Stimulated activated naive CD8-positive, alpha-beta T cell treated with anti-CD3 and anti-CD28 coated beads, Interleukin-15, Interleukin-2, amounts not matched to agents 100 U/mL and 50 U/mL, for 24 hours (primary cell): ENCODE data around the gene TRIM44.

ENCODE experiments used
- ATAC-seq: fragments of 150-1000 bp; cut with Tn5 transposase; one replicate; pipeline ENCODE4 v1.10.0; 2021
- DNase-seq: peaks from one replicate; pipeline ENCODE4 v3.0.0; 2021

TRIM44 gene

DNA sequence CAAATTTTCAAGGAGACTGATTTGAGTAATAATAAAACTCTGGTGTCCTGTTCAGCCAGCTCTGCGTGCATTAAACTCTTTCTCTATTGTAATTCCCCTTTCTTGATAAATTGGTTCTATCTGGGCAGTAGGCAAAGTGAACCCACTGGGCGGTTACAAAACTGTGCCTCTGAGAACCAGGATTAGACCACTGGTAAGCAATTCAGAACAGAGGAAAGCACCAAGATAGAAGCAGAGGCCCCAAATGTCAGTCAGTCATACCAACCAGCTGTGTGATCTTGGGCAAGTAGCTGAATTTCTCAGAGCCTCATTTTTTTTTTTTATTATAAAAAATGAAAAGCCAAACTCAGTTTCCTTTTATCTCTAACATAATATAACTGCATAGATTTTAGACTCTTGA, 54.9 kb downstream of the TRIM44 start:
- ATAC-seq (no peak), DNase-seq (no peak)

DNA sequence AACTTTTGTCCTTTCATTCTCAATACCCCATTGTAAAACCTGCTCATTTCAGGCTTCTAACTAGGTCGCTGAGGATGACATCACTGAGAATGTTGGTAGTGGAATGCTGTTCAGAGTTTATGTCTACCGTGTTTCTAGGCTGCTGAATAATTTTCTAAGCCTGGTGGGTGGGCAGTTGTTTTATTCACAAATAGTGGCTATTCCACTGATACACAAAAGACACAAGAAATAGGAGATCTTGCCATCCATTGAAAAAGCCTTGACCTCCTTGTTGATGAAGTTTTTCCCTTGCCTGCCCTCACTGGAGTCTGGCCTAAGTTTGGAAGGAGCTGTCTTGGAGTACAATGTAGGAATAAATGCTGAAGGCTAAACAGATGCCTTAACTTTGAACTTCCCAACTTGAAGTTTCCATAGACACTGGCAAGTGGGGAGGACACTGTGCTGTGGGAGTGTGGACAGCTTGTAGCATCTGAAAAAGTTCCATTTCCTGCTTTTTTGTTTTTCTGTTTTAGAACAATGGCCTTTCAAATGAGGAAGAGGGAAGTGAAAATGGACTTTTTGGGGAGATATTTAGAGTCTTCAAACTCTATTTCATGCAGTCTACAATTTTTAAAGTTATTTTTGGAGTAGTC, 59.2 kb downstream of the TRIM44 start:
- DNase-seq (no peak), ATAC-seq (no peak)

DNA sequence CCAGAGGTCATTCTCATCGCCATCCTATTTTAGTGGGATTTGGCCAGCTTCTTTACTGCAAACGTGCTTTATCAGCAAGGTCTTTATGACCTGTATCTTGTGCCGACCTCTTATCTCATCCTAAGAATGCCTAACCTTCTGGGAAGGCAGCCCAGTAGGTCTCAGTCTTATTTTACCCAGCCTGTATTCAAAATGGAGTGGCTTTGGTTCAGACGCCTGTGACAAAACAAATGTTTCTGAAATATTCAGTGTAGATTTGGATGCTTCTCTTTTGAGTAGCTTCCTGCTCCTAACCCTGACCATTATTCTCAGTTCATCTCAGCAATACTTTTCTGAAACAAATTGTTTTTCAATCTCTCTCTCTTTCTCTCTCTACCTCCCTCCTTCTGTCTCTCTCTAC, 60.1 kb downstream of the TRIM44 start:
- ATAC-seq, result no peak
- DNase-seq, result no peak

DNA sequence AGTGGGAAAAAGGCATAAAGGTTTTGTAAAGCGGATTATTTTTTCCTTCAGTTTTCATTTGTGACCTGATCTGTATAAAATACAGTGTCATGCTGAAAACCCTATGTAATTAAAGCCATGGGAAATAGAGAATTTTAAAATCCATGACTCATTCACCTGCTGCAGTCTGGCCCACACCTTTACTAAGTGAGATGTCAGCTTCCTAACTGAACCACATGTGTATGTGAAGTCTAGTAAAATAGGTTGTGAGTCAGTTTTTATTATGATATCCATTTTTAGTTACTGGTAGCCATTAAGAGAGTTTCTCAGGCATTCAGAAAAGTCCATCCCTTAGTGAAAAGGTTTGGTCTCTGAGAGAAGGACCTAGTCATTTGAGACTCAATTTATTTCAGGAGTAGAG, 60.9 kb downstream of the TRIM44 start:
- ATAC-seq, result no peak

DNA sequence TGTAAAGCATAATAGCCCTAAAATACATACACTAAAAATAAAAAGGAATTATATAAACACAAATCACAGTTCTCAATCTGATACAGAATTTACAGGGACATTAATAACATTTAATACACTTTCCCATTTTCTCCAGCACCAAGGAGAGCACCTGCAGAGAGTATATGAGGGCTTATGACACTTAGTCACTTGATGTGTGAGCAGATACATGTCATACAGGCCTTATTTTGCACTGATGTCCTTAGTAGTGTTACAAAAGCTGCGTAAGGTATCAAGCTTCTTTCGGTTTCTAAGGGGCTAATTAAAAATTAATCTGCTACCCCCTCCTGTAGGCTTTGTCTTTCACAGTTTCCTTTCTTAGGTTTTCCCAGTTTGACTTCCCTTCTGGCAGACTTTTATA, 61.3 kb downstream of the TRIM44 start:
- ATAC-seq (no peak), DNase-seq (no peak)

More for the DNA sequence above, 60.9 kb downstream of the TRIM44 start:
- DNase-seq, result no peak

DNA sequence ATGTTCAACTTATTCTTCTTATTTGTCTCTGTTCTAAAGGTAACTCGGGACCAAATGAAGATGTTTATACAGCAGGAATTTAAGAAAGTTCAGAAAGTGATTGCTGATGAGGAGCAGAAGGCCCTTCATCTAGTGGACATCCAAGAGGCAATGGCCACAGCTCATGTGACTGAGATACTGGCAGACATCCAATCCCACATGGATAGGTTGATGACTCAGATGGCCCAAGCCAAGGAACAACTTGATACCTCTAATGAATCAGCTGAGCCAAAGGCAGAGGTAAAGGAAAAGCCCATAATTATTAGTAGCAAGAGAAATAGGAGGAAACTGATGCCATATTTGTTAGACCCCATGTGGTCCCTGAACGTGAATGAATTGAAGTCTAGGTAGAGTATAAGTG, 63.3 kb downstream of the TRIM44 start:
- DNase-seq, result no peak
- ATAC-seq, result no peak

DNA sequence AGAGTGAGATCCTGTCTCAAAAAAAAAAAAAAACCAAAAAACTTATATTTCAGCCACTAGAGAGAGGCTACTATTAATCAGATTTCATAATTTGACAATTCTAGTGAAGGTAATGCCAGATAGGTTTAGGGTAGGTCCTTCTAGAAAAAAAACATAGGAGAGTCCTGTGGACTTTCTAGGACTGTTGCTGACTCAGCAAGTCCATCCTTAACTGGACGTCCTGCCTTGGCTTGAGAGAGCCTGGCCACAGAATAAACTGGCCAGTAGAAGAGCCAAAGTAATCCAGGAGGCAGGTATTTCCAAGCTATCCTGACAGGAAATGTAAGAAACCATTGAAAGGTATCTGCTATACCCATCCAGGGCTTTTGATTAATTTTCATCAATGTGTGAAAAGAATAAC, 64.6 kb downstream of the TRIM44 start:
- ATAC-seq (no peak), DNase-seq (no peak)

DNA sequence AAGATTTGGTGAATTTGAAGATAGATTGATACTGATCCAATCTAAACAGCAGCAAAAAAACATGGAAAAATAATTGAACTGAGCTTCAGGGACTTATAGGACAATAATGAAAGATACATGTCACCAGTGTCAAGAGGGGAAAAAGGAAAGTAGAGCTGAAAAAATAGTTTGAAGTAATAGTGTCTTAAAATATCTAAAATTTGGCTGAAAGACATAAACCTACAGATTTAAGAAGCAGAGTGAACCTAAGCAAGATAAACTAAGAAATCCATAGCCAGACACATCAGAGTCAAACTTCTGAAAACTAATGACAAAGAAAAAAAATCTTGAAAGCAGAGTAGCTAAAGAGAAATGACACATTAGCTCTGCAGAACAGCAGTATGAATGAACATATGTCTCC, 67.7 kb downstream of the TRIM44 start:
- DNase-seq, result no peak
- no peak for ATAC-seq

DNA sequence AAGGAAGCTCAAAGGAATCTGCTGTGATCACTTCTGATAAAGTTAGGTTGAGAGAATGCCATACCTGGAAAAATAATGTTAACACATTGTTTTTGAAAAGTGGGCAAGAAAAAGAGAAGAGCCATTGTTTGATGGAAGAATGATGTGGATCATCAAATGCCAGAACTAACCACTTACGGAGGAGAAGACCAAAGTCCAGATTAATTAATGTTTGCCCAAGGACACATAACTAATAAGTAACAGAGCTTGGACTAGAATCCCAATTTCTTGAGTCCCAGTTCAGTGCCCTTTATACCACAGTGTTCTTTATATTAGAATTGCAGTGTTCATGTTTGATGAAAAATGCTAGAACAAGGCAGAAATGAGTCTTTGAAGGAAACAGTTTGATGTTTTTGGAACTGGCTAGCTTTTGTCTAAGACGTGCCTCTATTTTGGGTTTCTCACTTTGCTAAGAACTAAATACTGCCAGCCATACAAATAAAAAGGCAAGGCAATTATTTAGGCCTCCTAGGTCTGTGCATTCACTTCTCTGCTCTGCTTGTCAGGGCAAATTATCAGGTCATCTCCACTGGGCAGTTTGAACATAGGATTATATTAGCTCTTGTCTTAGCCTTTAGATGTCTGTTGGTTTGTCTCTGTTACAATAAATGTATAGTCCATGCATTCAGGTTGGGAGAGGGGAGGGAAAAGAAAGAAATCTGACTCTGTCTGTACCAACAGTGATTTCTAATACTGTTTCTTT, 72.3 kb downstream of the TRIM44 start:
- ATAC-seq (no peak), DNase-seq (no peak)

DNA sequence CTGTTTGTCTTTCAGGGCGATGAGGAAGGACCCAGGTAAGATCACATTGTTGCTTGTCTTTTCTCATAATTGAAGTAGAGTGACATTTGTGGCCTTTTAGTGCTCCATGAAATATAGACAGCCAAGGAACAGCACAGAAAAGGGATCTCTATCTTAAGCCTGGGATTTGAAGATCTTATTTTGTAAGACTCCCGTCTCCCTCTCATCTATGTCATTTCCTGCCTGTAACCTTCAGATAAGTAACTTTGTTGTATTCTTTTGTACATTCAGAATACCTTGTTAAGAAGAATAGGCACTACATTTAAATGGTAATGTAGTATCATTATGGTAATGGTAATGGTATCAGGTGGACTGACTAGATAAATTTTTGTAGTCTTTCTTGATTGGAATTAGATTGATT, 72.8 kb downstream of the TRIM44 start:
- no peak for DNase-seq
- ATAC-seq, result no peak

DNA sequence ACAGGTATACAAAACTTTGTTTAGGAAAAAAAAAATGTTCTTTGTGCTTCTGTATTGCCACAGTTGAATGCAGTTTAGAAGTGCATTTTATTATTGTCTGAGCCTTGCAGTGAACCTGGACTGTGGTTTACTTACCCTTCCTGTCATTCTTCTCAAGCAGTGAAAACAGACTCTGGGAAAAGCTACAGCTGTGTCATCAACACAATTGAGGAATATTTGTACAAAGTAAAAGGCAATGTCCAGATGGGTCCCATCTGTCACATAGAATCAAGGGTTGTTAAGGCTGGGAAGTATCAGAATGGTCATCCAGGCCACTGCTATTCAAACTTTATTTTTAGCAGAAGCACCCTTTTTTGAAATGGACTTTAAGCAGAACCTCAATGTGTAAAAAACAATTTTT, 73.3 kb downstream of the TRIM44 start:
- no peak for DNase-seq

DNA sequence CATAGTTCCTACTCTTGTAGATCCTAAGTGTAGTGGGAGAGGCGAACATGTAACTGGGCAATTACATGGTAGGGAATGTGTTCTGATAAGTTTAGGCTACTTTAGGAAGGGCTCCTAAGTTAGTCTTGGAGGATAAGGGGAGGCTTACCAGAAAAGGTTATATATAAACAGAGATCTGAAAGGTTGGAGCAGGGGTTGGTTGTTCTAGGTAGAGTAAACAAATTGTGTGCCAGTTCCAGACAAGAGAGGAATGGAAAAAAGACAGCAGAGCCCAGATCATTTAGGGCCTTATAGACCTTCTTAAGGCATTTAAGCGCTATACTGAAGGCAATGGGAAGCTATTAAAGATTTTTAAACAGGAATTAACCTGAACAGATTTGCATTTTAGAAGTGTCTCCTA, 74.4 kb downstream of the TRIM44 start:
- no peak for DNase-seq
- no peak for ATAC-seq

More for the DNA sequence above, 73.3 kb downstream of the TRIM44 start:
- no peak for ATAC-seq

DNA sequence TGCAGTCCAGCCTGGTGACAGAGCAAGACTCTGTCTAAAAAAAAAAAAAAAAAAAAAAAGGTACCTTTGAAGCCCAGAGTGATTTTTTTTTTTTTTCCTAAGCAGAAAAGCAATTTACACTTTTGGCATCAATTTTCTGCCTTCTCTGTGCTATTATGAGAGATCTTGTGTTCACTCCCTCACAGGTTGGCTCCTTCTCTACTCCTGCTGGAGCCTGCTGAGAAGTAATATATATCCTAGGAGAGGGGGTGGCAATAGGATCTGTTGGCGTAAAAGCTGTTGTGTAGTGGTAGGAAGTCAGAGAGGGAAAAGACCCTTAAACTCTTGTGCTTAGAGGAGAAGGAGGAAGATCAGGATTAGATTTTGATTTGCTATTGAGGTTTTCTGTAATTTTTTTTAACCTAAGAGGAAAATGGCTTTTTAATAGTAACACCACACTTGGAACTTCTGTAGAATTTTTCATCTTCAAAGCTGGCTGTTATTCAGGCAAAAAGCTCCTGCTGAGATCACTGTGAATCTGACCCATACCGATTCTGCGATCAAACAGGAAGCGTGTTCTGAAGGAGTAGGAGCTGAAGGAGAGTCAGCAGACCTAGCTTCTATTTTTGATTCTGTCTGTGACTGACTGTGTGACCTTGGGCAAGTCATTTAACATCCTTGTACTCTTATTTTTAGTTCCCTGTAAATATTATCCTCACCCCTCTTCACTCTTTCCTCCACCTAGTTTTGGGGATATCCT, 77.7 kb downstream of the TRIM44 start:
- no peak for ATAC-seq
- no peak for DNase-seq

DNA sequence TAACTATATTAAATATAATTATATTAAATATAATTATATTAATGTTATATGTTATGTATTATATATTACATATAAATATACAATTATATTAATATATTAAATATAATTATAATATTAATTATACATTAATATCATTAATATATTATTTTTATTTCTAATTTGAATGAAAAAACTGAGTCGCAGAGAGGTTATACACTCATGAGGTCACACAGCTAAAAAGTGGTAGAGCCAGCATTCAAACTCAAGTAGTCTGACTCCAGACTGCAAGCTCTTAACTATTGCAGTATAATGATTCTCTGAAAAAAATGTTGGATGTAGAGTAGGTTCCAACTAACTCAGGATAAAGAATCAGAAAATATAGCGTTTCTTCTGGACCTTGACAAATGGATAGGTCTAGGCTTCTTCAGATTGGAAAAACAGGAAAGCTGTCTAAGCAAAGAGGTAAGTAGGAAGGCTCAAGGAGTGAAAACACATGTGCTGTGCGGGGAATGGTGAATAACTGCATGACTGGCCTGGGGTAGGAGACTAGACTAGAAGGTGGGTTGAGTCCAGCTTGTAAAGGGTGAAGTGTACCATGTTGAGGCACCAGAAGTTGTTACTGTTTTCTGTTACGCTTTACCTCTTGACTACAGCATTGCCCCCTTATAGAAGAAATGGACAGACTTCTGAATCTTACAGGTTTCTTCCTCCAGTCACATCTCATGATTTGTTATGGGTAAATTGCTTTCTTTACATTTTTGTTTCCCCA, 80.3 kb downstream of the TRIM44 start:
- ATAC-seq, result no peak

DNA sequence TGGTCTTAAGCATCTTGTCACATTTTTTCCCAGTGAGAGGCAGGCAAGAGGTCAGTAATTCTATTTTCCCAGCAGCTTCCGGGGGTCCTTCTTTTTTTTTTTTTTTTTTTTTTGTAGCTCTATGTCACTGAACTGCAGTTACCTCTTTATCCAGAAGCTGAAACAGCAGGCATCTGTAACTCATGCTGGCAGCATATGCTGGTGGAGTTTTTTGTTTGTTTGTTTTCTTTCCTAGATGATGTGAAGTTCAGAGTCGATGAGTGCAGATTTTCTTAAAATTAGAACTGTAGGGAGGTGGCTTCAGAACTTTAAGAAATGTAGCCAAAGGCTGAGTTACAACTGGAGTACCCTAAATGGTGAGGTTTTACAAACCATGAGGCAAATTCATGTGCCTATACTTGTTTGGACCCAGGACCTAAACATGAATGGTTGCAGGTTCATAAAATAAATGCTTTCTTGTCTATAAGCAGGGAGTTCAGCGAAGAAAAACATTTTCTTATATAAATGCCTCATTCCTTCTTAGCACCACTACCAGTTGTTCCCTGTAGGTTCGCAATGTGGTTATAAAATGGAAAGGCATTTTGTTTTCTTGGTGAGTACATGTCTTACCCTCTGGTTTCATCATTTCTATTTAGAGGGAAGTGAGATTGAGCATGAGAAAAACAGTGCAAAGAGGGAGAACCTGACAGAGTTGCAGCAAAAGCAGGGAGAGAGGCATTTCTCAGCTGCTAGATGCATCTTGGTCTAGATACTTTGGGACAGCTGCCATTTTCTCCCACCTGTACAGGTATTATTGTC, 84.0 kb downstream of the TRIM44 start:
- no peak for DNase-seq
- no peak for ATAC-seq

More for the DNA sequence above, 80.3 kb downstream of the TRIM44 start:
- no peak for DNase-seq

DNA sequence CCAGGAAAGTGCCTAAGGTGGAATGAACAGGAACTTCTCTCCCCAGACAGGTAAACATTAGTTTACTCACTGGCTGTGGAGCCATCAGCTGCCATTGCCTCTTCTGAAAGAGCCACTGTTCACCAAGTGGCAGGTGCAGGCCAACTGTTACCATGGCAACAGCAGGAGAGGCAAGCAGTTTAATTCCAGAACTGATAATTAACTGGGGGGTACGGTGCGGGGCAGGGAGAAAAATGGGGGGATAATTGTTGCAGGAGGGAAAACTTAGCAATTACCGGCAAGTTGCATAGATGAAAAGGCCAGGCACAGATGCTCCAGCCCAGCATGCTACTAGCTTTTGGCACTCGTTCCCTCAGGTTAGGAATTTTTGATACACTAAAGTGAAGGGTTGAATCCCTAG, 85.1 kb downstream of the TRIM44 start:
- ATAC-seq, result no peak
- DNase-seq, result no peak

DNA sequence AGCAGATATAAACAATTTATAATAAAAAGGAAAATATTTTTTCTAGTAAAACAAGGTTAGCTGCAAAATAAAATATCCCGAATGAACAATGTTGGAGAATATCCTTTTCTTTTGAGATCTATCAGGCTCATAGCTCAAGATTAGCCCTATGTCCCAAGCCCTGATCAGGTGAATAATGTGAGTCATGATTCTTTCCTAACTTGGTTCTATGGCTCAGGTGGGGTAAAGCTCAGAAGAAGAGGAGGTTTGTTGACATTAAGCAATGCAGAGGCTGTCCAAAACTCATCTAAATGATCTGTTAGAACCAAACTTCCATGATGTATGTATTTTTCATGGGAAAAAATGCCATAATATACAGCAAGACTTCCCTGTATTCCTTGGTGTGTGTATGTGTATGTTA, 86.1 kb downstream of the TRIM44 start:
- ATAC-seq, result no peak

DNA sequence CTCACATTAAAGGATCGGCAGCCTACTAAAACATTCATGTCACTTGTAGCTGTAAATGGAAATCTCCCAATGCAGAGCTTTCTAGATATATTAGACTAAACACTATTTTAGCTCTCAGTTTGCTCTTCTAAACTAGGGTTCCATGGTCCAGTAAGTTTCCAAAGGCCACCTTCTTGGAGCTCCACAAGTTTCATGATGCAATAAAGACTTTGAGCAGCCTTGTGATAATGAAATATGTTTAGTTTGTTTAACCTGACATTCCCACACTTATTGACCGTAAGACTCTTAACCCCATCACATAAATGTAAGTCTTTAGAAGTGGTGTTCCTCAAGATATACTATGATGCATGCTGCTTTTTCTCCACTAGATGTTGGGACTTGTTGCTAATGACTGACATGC, 87.7 kb downstream of the TRIM44 start:
- DNase-seq (no peak), ATAC-seq (no peak)

More for the DNA sequence above, 86.1 kb downstream of the TRIM44 start:
- DNase-seq, result no peak

DNA sequence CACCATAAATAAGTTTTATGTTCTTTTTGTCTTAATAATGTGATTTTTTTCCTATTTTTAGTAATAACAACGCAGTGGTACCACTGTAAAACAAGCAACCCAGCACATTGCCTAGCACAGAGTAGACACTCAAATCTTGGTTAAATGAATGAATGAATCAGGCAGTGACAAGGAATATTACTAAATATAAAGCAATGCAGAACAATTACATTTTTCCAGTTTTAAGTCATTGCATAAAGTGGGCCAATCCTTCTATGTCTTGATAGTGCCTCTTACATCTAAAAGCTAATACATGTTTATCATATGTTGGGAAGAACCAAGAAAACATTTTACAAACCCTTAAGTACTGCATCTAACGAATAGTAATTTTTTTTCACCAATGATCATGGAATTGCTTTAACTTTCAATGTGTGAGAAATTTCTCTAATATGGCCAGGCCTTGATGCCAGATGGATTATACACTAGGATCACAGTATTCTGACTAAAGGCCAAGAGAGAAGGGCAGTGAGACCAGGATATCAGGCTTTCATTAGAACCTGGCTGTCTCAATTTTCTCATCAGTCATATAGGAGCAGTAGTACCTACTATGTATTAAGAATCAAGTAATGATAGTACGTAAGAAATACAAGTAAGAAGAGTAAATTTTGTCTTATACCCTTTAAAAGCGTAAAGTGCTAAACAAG, 88.5 kb downstream of the TRIM44 start:
- ATAC-seq, result no peak
- no peak for DNase-seq

DNA sequence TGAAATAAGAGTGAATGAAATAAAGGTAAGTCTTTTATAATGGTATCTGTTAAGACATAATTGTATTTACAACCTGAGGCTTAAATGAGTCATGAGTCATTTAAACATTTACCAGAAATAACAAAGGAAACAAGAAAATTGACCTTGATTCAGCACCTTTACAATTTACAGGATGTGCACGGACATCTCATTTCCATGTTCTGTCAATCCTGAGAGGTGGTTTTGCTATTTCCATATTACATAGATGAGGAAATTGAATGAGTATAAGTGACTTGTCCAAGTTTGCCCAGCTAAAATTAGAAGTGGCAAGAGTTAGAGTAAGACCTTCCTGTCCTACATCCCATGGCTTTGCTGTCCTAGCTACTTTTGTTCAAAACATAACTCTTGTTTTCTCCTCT, 89.1 kb downstream of the TRIM44 start:
- DNase-seq, result no peak
- no peak for ATAC-seq

DNA sequence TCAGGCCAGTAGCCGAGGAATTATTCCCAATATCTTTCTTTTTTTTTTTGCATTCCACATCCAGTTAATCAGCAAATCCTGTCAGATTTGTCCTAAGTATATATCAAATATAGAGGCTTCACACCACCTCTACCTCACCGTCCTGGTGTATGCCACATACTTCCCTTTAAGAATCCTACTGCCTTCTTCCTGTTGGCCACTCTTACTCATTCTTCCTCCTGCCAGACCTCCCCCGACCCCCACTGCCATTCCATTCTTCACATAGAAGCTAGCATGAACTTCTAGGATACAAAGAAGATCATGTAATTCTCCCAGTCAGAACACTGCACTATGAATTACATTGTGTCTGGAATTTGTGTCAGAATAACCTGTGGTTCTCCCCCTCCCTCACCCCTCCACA, 89.5 kb downstream of the TRIM44 start:
- DNase-seq (no peak), ATAC-seq (no peak)
